Activated naive CD8-positive, alpha-beta T cell treated with anti-CD3 and anti-CD28 coated beads, Interleukin-2, amount 10 ng/mL, durations not matched to agents 7 days and 5 days (primary cell): ENCODE measurements around the gene ANAPC4. TPM values are rescaled to one million over a fixed set of nuclear protein-coding genes. Genes with fewer than 3 reads are reported as not detected.
"Not testable (repeated sequence)": the region's sequence is repeated elsewhere in the genome, so short reads cannot be mapped to it uniquely, and the experiment has no call there.

Experiments used
- ATAC-seq: fragments of 150-1000 bp; cut with Tn5 transposase; one replicate; pipeline ENCODE4 v1.10.0; 2021; ENCODE audit warnings: low read depth, moderate library complexity
- POLR2A ChIA-PET: fragments of 350-600 bp; sonication (Branson Sonifier 250); formaldehyde crosslinking; loops from one replicate; lab custom pipeline; 2021; ENCODE audit warnings: antibody characterized with exemption; lab: Charles Lee
- DNase-seq: peaks from one replicate; pipeline ENCODE4 v3.0.0; 2021
- H3K27ac Mint-ChIP-seq: one replicate; pipeline ENCODE4 v1.8.0; 2022; ENCODE audit warnings: mild to moderate bottlenecking, mixed read lengths
- H3K27me3 Mint-ChIP-seq: one replicate; pipeline ENCODE4 v1.8.0; 2022; ENCODE audit warnings: mild to moderate bottlenecking, moderate library complexity, mixed read lengths
- H3K36me3 Mint-ChIP-seq: one replicate; pipeline ENCODE4 v1.8.0; 2021; ENCODE audit warnings: mild to moderate bottlenecking, mixed read lengths
- H3K4me1 Mint-ChIP-seq: one replicate; pipeline ENCODE4 v1.8.0; 2021; ENCODE audit warnings: mixed read lengths
- H3K4me3 Mint-ChIP-seq: one replicate; pipeline ENCODE4 v1.8.0; 2022; ENCODE audit warnings: mild to moderate bottlenecking, moderate library complexity, mixed read lengths
- H3K9me3 Mint-ChIP-seq: one replicate; pipeline ENCODE4 v1.8.0; 2021; ENCODE audit warnings: mixed read lengths
- total RNA-seq, 2 experiments: library from RNA; stranded (reverse); gene quantifications; one replicate each; pipeline ENCODE4 v1.2.3, GENCODE V29; 2021

The ANAPC4 gene, protein sequence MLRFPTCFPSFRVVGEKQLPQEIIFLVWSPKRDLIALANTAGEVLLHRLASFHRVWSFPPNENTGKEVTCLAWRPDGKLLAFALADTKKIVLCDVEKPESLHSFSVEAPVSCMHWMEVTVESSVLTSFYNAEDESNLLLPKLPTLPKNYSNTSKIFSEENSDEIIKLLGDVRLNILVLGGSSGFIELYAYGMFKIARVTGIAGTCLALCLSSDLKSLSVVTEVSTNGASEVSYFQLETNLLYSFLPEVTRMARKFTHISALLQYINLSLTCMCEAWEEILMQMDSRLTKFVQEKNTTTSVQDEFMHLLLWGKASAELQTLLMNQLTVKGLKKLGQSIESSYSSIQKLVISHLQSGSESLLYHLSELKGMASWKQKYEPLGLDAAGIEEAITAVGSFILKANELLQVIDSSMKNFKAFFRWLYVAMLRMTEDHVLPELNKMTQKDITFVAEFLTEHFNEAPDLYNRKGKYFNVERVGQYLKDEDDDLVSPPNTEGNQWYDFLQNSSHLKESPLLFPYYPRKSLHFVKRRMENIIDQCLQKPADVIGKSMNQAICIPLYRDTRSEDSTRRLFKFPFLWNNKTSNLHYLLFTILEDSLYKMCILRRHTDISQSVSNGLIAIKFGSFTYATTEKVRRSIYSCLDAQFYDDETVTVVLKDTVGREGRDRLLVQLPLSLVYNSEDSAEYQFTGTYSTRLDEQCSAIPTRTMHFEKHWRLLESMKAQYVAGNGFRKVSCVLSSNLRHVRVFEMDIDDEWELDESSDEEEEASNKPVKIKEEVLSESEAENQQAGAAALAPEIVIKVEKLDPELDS
- total RNA-seq: 10 to 100 TPM; 49.8 to 52.8 TPM

- H3K27me3 Mint-ChIP-seq: no peaks in the 10 kb centered on the region
- POLR2A ChIA-PET: interaction anchor here (0.7 to 2.3 kb wide), 12 partner anchors 9 to 792 kb away, joined by 3 to 13 read pairs (median 6); partner anchors contain the start of genes DHX15, PI4K2B, SEPSECS and ZCCHC4
- peak within 1 kb of the TSS; percentile 93 for H3K27ac Mint-ChIP-seq
- peaks cover 8% of the 10 kb centered on the region for H3K4me1 Mint-ChIP-seq
- peak; percentile 98 for DNase-seq
- H3K4me3 Mint-ChIP-seq: no peak within 1 kb of the TSS
- H3K36me3 Mint-ChIP-seq: peaks cover 10% of the 10 kb centered on the region
- peak; percentile 94 for ATAC-seq
- no peaks in the 10 kb centered on the region for H3K9me3 Mint-ChIP-seq
Measured at GRCh38 chr4:25376754-25377571, at the start of gene ANAPC4. ANAPC4 (plus strand) TSS chr4:25377263; CDS start chr4:25377428, 165 bp downstream.

GRCh38 chr4:25328463-25328862 is 48.6 kb upstream of the ANAPC4 start:
- DNase-seq, H3K27ac Mint-ChIP-seq, H3K36me3 Mint-ChIP-seq, H3K9me3 Mint-ChIP-seq, H3K27me3 Mint-ChIP-seq, H3K4me3 Mint-ChIP-seq, ATAC-seq: not testable (repeated sequence)
- peaks cover 12% of the 10 kb centered on the region for H3K4me1 Mint-ChIP-seq
- POLR2A ChIA-PET: interaction anchor here (2.2 kb wide), 1 partner anchor 16 kb away, joined by 13 read pairs; the partner anchor contains the start of gene ZCCHC4

DNA sequence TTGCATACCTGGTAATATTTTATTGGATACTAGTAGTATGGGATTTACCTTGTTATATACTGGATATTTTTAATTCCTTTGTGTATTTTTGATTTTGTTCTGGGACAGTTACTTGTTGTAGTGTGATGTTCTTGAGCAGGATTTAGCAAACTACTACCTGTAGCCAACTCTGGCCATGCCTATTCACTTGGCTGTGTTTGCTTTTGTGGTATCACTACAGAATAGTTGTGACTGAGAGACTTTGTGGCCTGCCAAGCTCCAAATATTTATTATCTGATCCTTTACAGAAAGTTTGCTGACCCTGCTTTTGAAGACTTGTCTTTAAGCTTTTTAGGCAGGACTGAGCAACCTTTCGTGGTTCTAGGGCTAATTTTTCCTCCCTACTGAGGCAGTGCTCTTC is 46.7 kb upstream of the ANAPC4 start:
- H3K9me3 Mint-ChIP-seq: no peaks in the 10 kb centered on the region
- DNase-seq (no peak), ATAC-seq (no peak)
- H3K27ac Mint-ChIP-seq: no peak overlapping the region
- H3K4me1 Mint-ChIP-seq: peaks cover 12% of the 10 kb centered on the region
- POLR2A ChIA-PET: interaction anchor here (2.6 kb wide), 1 partner anchor 18 kb away, joined by 22 read pairs; the partner anchor contains the start of gene ZCCHC4
- H3K4me3 Mint-ChIP-seq: no peak overlapping the region
- peaks cover 2% of the 10 kb centered on the region for H3K36me3 Mint-ChIP-seq
- no peaks in the 10 kb centered on the region for H3K27me3 Mint-ChIP-seq

- POLR2A ChIA-PET: interaction anchor here (0.5 to 2.6 kb wide), 3 partner anchors 19 to 171 kb away, joined by 3 to 22 read pairs (median 3); partner anchors contain the start of genes SEPSECS and ZCCHC4
- Mint-ChIP-seq H3K4me1 (peaks cover 12% of the 10 kb centered on the region), H3K36me3 (peaks cover 2% of the 10 kb centered on the region), H3K9me3 (no peaks in the 10 kb centered on the region), H3K27ac (peak overlapping the region; percentile 98), H3K4me3 (peak overlapping the region; percentile 86), H3K27me3 (no peaks in the 10 kb centered on the region)
- ATAC-seq (peak; percentile 80), DNase-seq (no peak)
Measured at GRCh38 chr4:25330905-25331808, 45.9 kb upstream of the ANAPC4 start.

DNA sequence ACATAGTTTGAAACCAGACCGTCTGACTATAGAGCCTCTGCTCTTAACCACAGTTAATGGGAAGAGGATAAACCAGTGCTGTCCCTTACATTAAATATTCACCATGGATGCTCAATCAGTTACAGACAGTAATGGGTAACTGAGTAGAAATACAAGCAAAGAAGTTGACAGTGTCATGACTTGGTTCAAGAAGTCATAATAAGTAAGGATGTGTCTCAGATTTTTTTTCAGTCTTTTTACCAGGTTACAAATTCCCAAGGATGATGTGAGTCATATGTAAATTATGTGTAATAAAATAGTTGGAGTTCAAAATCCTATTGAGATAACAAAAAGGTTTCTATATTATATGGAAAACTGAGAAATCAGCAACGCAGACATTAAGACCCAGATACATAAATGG is 33.4 kb upstream of the ANAPC4 start:
- DNase-seq (no peak), ATAC-seq (no peak)
- Mint-ChIP-seq H3K36me3 (peaks cover 18% of the 10 kb centered on the region), H3K9me3 (no peaks in the 10 kb centered on the region), H3K27me3 (no peaks in the 10 kb centered on the region), H3K27ac (no peak overlapping the region), H3K4me1 (peaks cover 4% of the 10 kb centered on the region), H3K4me3 (no peak overlapping the region)
- POLR2A ChIA-PET: no interaction called here

- Mint-ChIP-seq H3K27ac (no peak overlapping the region), H3K4me1 (peaks cover 4% of the 10 kb centered on the region), H3K4me3 (no peak overlapping the region), H3K27me3 (no peaks in the 10 kb centered on the region), H3K36me3 (peaks cover 17% of the 10 kb centered on the region), H3K9me3 (no peaks in the 10 kb centered on the region)
- POLR2A ChIA-PET: no interaction called here
- no peak for DNase-seq
- ATAC-seq: no peak
Measured at GRCh38 chr4:25345744-25346143, 31.3 kb upstream of the ANAPC4 start.

- Mint-ChIP-seq H3K9me3 (no peaks in the 10 kb centered on the region), H3K27ac (no peak overlapping the region), H3K27me3 (no peaks in the 10 kb centered on the region), H3K4me1 (peaks cover 4% of the 10 kb centered on the region), H3K4me3 (no peak overlapping the region), H3K36me3 (peaks cover 8% of the 10 kb centered on the region)
- ATAC-seq: no peak
- no peak for DNase-seq
- POLR2A ChIA-PET: no interaction called here
Measured at GRCh38 chr4:25346913-25347312, 30.1 kb upstream of the ANAPC4 start.

DNA sequence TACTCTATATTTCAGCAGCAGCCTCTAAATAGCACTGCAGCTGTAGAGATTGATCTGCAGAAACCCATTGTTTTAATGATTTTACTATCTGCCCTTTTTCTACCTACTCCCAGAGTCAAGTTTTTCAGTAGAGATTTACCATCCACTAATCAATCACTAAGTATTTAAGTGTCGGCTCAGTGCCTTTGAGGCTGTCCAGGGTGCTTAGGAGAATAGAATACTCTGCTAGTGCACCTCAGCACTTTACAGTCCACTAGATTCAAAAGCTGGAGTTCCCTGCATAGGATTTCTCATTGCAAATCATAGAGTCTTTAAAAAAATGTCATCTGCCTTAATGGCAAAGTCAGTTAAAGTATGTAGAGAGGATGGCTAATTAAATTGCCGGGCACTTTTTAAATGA is 29.6 kb upstream of the ANAPC4 start:
- Mint-ChIP-seq H3K4me1 (peaks cover 4% of the 10 kb centered on the region), H3K4me3 (no peak overlapping the region), H3K27me3 (no peaks in the 10 kb centered on the region), H3K9me3 (no peaks in the 10 kb centered on the region), H3K36me3 (peaks cover 7% of the 10 kb centered on the region), H3K27ac (no peak overlapping the region)
- ATAC-seq: no peak
- POLR2A ChIA-PET: no interaction called here
- DNase-seq: no peak

- Mint-ChIP-seq H3K27me3 (no peaks in the 10 kb centered on the region), H3K4me1 (peaks cover 4% of the 10 kb centered on the region), H3K36me3 (peaks cover 7% of the 10 kb centered on the region)
Measured at GRCh38 chr4:25347971-25348370, 29.1 kb upstream of the ANAPC4 start.

GRCh38 chr4:25350561-25350960 is 26.5 kb upstream of the ANAPC4 start:
- no peaks in the 10 kb centered on the region for H3K9me3 Mint-ChIP-seq
- no peaks in the 10 kb centered on the region for H3K27me3 Mint-ChIP-seq
- H3K4me1 Mint-ChIP-seq: peaks cover 4% of the 10 kb centered on the region
- peaks cover 4% of the 10 kb centered on the region for H3K36me3 Mint-ChIP-seq
- POLR2A ChIA-PET: no interaction called here
- H3K4me3 Mint-ChIP-seq: no peak overlapping the region
- no peak for ATAC-seq
- no peak for DNase-seq
- no peak overlapping the region for H3K27ac Mint-ChIP-seq

More at GRCh38 chr4:25347971-25348370, 29.1 kb upstream of the ANAPC4 start:
- Mint-ChIP-seq H3K27ac (no peak overlapping the region), H3K4me3 (no peak overlapping the region), H3K9me3 (no peaks in the 10 kb centered on the region)
- DNase-seq (no peak), ATAC-seq (no peak)
- POLR2A ChIA-PET: no interaction called here

DNA sequence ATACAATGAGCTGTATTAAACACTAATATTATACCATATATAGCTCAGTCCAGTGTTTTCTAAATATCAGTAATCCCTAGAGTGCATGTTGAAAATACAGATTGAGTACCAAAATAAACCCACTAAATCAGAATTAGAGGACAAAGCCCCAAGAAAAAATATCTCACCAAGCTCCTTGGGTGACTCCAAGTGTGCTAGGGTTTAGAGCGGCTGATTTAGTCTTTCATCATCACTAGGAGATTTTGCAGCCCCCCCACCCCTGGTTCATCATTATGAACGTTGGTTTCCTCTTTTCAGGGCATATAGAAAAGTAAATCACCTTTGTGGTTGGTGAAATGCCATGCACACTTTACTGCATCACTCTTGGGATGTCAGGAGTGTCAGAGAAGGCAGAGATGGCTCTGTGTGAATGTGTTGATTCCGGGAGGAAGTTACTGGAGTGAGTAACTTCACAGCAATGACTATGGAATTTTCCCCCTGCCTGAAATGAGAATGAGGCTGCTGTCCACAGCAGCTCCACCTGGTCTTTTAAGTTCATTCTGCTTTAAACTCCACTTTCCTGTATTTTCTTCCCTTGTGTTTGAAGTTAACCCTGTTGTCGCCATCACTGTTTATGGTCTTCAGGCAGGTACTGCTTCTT is 25.2 kb upstream of the ANAPC4 start:
- H3K27me3 Mint-ChIP-seq: no peaks in the 10 kb centered on the region
- H3K9me3 Mint-ChIP-seq: no peaks in the 10 kb centered on the region
- no peak overlapping the region for H3K4me3 Mint-ChIP-seq
- no peak overlapping the region for H3K27ac Mint-ChIP-seq
- H3K4me1 Mint-ChIP-seq: peaks cover under 1% of the 10 kb centered on the region
- POLR2A ChIA-PET: no interaction called here
- ATAC-seq: no peak
- peaks cover 2% of the 10 kb centered on the region for H3K36me3 Mint-ChIP-seq
- DNase-seq: no peak

GRCh38 chr4:25356068-25356467 is 21.0 kb upstream of the ANAPC4 start:
- no peak overlapping the region for H3K4me3 Mint-ChIP-seq
- peaks cover 2% of the 10 kb centered on the region for H3K9me3 Mint-ChIP-seq
- no peaks in the 10 kb centered on the region for H3K27me3 Mint-ChIP-seq
- POLR2A ChIA-PET: no interaction called here
- ATAC-seq (no peak), DNase-seq (no peak)
- peaks cover 13% of the 10 kb centered on the region for H3K36me3 Mint-ChIP-seq
- no peaks in the 10 kb centered on the region for H3K4me1 Mint-ChIP-seq
- no peak overlapping the region for H3K27ac Mint-ChIP-seq
